ENCODE data around the gene ISOC1. TPM values are rescaled to one million over a fixed set of nuclear protein-coding genes. Genes with fewer than 3 reads are reported as not detected.

ISOC1 gene
- total RNA-seq, 2 experiments from 2014 or later = 6.6 to 7.1 TPM

DNA sequence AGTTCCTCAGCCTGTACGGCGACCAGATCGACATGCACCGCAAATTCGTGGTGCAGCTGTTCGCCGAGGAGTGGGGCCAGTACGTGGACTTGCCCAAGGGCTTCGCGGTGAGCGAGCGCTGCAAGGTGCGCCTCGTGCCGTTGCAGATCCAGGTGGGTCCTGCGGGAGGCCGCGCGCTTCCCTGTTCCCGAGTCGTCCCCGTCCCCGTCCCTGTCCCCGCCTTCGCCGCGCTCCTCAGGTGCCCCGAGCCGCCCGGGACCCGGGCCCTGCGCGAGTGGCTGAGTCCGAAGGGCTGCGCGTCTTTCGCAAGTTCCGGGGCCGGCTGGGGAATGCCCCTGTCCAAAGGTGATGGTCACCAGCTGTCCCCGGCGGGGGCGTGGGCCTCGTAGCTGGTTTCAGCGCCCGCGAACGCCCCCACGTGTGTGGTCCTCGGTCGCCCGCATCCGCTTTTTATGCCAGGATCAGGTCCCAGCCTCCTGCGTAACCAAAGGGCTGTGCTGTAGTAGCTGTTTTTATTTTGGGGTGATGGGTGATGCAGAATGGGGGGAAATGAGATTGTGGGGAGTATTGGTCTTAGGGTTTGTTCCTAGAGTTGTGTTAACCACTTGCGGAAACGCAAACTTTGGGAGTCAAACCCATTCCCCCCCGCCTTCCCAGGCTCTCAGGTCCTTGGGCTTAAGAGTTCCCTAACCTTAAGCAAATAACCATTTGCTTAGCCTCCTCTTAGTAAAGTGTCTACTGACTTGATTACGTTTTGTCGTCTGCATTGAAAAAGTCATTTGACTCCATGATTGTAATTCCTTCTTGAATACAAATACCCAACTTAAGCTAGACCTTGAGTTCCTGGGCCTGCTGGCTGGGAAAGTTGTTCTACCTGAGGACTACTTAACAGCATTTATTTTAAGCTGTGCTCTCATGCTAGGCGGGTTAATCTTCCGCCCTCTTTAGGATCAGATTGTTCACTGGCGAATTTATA, 663 bp downstream of the ISOC1 start:
- Mint-ChIP-seq H3K4me3 (peak overlapping the region; percentile 90), H3K36me3 (ENCODE audit: low read depth) (no peaks in the 10 kb centered on the region), H3K4me1 (ENCODE audit: low read depth) (peaks cover 50% of the 10 kb centered on the region), H3K9me3 (no peaks in the 10 kb centered on the region), H3K27me3 (no peaks in the 10 kb centered on the region), H3K27ac (peak overlapping the region; percentile 65)
- POLR2A ChIA-PET = interaction anchor here (0.8 to 2.2 kb wide), 8 partner anchors 16 to 1013 kb away, joined by 3 to 14 read pairs (median 6); partner anchors contain the start of gene SLC12A2
- TF ChIP-seq, protein P1, sequence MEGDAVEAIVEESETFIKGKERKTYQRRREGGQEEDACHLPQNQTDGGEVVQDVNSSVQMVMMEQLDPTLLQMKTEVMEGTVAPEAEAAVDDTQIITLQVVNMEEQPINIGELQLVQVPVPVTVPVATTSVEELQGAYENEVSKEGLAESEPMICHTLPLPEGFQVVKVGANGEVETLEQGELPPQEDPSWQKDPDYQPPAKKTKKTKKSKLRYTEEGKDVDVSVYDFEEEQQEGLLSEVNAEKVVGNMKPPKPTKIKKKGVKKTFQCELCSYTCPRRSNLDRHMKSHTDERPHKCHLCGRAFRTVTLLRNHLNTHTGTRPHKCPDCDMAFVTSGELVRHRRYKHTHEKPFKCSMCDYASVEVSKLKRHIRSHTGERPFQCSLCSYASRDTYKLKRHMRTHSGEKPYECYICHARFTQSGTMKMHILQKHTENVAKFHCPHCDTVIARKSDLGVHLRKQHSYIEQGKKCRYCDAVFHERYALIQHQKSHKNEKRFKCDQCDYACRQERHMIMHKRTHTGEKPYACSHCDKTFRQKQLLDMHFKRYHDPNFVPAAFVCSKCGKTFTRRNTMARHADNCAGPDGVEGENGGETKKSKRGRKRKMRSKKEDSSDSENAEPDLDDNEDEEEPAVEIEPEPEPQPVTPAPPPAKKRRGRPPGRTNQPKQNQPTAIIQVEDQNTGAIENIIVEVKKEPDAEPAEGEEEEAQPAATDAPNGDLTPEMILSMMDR (IDR thresholded peaks at IDR 0.05) = no peak
- H3K36me3 ChIP-seq (ENCODE audit: insufficient read depth, low read length) = no peaks in the 10 kb centered on the region
- CTCF ChIA-PET = interaction anchor here (0.6 to 1.5 kb wide), 6 partner anchors 10 to 1011 kb away, joined by 3 to 8 read pairs (median 4); no protein-coding TSS in a partner anchor
- H3K27ac ChIP-seq (ENCODE audit: low read depth in 1 of 2, low read length in 2 of 2) = peak overlapping the region; percentile 32 to 39
- no peaks in the 10 kb centered on the region for H3K9me3 ChIP-seq (ENCODE audit: control insufficient read depth in 1 of 2, insufficient read depth in 1 of 2, low read length in 2 of 2)
- DNase-seq (peak in 13 of 14 experiments; percentile 1 to 69 (median 28)), ATAC-seq (ENCODE audit: poor library complexity) (peak; percentile 3)
- H3K4me3 ChIP-seq (ENCODE audit: low read length) = peak overlapping the region; percentile 75
- no peaks in the 10 kb centered on the region for H3K27me3 ChIP-seq (ENCODE audit: control insufficient read depth in 1 of 2, insufficient read depth in 2 of 2, low read length in 2 of 2)
- H3K4me1 ChIP-seq (ENCODE audit: insufficient read depth, low read length) = peaks cover 15% of the 10 kb centered on the region
- intact Hi-C loops (cut with DNase I, micrococcal nuclease) = loop anchor here (5.0 to 10.0 kb wide), 4 partner anchors 890 to 1578 kb away; partner anchors contain the start of genes SLC12A2 (in 2 of the 2) and PRRC1 (in 1 of the 2)

DNA sequence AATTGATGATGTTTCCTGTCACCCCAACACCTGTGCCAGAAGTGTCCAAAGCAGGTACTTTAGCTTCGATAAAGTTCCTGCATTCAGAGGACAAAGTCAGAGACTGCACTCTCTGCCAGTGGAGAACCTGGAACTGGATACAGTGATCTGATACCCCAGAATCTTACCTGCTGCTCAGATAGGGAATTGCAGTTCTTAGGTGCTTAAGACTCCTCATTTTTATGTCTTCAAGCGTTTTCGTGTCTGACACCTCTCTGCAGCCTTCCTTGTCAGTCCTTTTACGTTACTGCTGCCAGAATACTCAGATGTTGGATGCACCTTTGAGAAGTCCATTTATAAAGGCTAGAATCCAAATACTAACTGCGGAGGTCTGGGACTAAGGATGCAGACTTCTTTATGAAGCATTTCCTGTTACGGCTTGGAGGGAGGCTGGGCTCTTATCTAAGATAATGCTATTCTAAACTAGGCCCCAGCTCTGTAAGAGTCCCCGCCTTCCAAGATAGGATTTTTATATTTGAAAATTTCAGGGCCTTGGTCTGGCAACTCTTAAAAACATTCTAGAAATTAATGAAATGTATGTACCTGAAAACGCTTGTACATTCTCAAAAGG, 1.9 kb downstream of the ISOC1 start:
- TF ChIP-seq, protein P1 (IDR thresholded peaks at IDR 0.05) = no peak
- no peaks in the 10 kb centered on the region for H3K36me3 ChIP-seq (ENCODE audit: insufficient read depth, low read length)
- no peaks in the 10 kb centered on the region for H3K9me3 ChIP-seq (ENCODE audit: control insufficient read depth in 1 of 2, insufficient read depth in 1 of 2, low read length in 2 of 2)
- Mint-ChIP-seq H3K27ac (no peak overlapping the region), H3K9me3 (no peaks in the 10 kb centered on the region), H3K4me3 (peak overlapping the region; percentile 85), H3K36me3 (ENCODE audit: low read depth) (no peaks in the 10 kb centered on the region), H3K4me1 (ENCODE audit: low read depth) (peaks cover 56% of the 10 kb centered on the region), H3K27me3 (no peaks in the 10 kb centered on the region)
- no peak overlapping the region for H3K27ac ChIP-seq (ENCODE audit: low read depth in 1 of 2, low read length in 2 of 2)
- no peak overlapping the region for H3K4me3 ChIP-seq (ENCODE audit: low read length)
- no peaks in the 10 kb centered on the region for H3K27me3 ChIP-seq (ENCODE audit: control insufficient read depth in 1 of 2, insufficient read depth in 2 of 2, low read length in 2 of 2)
- ATAC-seq (ENCODE audit: poor library complexity) = no peak
- H3K4me1 ChIP-seq (ENCODE audit: insufficient read depth, low read length) = peaks cover 15% of the 10 kb centered on the region
- no peak for DNase-seq
- intact Hi-C loops (cut with DNase I, micrococcal nuclease) = loop anchor here (10.0 kb wide), 2 partner anchors 892 to 1012 kb away; partner anchors contain the start of gene SLC12A2 (in 1 of the 2)
- POLR2A ChIA-PET = interaction anchor here (2.2 kb wide), 1 partner anchor 29 kb away, joined by 14 read pairs; no protein-coding TSS in a partner anchor
- CTCF ChIA-PET = interaction anchor here (0.7 to 1.4 kb wide), 3 partner anchors 10 to 30 kb away, joined by 3 to 4 read pairs (median 3); no protein-coding TSS in a partner anchor

Measured in CD4-positive, alpha-beta T cell (primary cell).